Peyer's patch (tissue), 4 donors: ENCODE measurements around the gene ITGB7.

Experiments
- CTCF ChIP-seq, 6 experiments: fragments of 450-650 bp in 4 of 6; fragments of 200-600 bp in 2 of 6; sonication (generic) in 1 of 6; IDR thresholded peaks; one replicate each; pipeline ENCODE4 v1.5.1; 2017 to 2019; ENCODE audit warnings: antibody characterized with exemption in 6 of 6, mild to moderate bottlenecking in 3 of 6, moderate library complexity in 1 of 6
- POLR2A ChIP-seq, 2 donors: fragments of 450-650 bp; IDR thresholded peaks; one replicate each; pipeline ENCODE4 v1.5.1; 2017; ENCODE audit warnings: antibody characterized with exemption in 2 of 2, mild to moderate bottlenecking in 2 of 2, moderate library complexity in 2 of 2

- no peak for TF ChIP-seq POLR2A (IDR thresholded peaks at IDR 0.05)
- no peak for TF ChIP-seq CTCF (IDR thresholded peaks at IDR 0.05)
Measured at GRCh38 chr12:53184828-53185227, 22.2 kb downstream of the ITGB7 start.
